ENCODE measurements around the gene KPNA2. TPM values are rescaled to one million over a fixed set of nuclear protein-coding genes. Genes with fewer than 3 reads are reported as not detected.
"Not testable (repeated sequence)": the region's sequence is repeated elsewhere in the genome, so short reads cannot be mapped to it uniquely, and the experiment has no call there.

KPNA2 gene
- total RNA-seq, 1 experiment from 2014 or later: 211 TPM

DNA sequence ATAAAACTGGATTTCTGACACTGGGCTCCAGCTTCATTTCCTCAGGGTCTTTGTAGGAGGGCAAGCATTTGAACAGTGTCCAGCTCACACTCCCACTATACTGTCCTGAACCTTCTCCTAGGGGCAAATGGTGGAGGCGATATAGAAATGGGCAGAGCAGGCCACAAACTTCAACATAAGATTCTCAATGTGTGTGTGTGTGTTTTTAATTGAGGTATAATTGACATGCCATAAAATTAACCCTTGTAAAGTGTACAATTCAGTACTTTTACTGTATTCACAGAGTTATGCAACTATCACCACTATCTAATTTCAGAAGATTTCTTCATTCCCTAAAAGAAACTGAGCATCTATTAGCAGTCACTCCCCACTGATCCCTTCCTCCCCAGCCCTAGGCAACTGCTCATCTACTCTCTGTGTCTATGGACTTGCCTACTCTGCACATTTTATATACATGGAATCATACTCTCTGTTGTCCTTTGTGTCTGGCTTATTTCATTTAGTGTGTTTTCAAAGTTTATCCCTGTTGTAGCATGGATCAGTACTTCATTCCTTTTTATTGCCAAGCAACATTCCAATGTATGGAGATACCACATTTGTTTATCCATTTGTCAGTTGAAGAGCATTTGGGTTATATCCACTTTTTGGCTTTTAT is 40.5 kb downstream of the KPNA2 start:
- H3K36me3 ChIP-seq, H3K4me3 ChIP-seq, H3K27me3 ChIP-seq, H3K9me3 ChIP-seq: not testable (repeated sequence)
- peak; percentile 53 for DNase-seq

DNA sequence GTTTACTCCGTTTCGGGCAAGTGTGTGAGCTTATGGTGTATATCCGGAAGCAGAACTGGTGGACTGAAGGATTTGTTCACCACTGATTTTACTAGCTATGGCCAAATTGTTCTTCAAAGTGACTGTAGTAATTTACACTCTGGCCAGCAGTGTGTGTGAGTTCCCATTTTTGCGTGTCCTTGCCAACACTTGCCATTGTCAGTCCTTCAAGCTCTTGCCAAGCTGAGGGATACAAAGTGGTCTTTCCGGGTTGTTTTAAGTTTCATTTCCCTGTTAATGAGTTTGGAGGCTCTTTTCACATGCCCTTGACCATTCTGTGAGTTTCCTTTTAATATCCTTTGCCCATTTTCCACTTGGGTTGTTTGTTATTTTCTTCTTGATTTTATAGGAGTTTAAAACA is 42.0 kb downstream of the KPNA2 start:
- H3K27me3 ChIP-seq, H3K36me3 ChIP-seq, DNase-seq, H3K9me3 ChIP-seq, H3K4me3 ChIP-seq: not testable (repeated sequence)

GRCh38 chr17:68080411-68081150 is 45.0 kb downstream of the KPNA2 start:
- DNase-seq: no peak
- no peak overlapping the region for H3K4me3 ChIP-seq
- H3K36me3 ChIP-seq: no peaks in the 10 kb centered on the region
- H3K27me3 ChIP-seq: no peaks in the 10 kb centered on the region
- H3K9me3 ChIP-seq: no peaks in the 10 kb centered on the region; the same call in 1 of the 2 replicates

GRCh38 chr17:68081305-68082265 is 46.0 kb downstream of the KPNA2 start:
- not testable (repeated sequence) for H3K36me3 ChIP-seq, H3K27me3 ChIP-seq, H3K4me3 ChIP-seq, H3K9me3 ChIP-seq, DNase-seq

DNA sequence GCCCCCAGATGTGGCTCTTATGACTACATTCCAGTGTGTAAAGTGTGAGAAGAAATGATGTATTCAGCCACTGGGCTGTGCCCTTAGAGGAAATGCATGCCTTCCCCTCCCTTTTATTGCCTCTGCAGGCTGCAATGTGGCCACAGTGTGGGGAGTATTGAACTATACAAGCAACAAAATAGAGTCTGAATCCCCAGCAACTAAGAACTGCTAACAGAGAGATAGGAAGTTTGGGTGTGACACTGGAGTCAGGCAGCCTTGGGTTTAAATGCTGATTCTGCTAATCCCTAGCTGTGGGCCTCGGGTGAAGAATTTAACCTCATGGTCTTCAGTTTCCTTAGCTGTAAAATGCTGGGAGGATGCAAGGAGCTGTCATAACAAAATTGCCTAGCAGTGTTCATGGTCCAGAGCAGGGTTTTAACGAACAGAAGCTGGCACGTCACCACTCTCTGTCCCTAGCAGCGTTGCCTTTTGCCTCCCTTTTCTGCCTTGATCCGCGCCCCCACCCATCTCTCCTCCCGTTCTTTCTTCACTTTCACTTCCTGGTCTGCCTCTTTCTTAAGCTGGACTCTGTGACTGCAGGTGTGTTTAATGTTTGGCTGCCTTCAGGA is 50.3 kb downstream of the KPNA2 start:
- H3K9me3 ChIP-seq: no peaks in the 10 kb centered on the region; the same call in 1 of the 2 replicates

DNA sequence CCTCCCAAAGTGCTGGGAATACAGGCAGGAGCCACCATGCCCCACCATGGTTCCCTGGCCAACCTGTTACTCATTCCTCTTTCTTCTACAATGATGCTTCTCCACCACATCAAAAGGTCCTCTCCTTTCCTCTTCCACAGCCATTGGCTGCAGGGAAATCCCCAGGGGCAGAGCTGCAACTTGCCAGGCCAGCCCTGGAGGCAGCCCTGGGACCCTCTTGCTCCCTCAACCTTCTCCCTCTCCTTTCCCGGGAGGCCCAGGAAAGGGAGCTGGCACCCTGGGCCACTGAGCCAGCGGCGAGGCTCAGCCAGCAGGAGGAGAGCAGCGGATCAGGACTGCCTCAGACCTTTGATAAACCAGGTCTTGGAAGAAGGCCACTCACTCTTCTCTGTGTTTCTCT is 51.1 kb downstream of the KPNA2 start:
- H3K4me3 ChIP-seq, H3K36me3 ChIP-seq, DNase-seq, H3K27me3 ChIP-seq, H3K9me3 ChIP-seq: not testable (repeated sequence)

More for the DNA sequence above, 50.3 kb downstream of the KPNA2 start:
- H3K27me3 ChIP-seq: no peaks in the 10 kb centered on the region
- DNase-seq: no peak
- no peaks in the 10 kb centered on the region for H3K36me3 ChIP-seq
- H3K4me3 ChIP-seq: no peak overlapping the region

- H3K4me3 ChIP-seq, H3K27me3 ChIP-seq, H3K36me3 ChIP-seq, DNase-seq, H3K9me3 ChIP-seq: not testable (repeated sequence)
Measured at GRCh38 chr17:68087131-68087623, 51.6 kb downstream of the KPNA2 start.

DNA sequence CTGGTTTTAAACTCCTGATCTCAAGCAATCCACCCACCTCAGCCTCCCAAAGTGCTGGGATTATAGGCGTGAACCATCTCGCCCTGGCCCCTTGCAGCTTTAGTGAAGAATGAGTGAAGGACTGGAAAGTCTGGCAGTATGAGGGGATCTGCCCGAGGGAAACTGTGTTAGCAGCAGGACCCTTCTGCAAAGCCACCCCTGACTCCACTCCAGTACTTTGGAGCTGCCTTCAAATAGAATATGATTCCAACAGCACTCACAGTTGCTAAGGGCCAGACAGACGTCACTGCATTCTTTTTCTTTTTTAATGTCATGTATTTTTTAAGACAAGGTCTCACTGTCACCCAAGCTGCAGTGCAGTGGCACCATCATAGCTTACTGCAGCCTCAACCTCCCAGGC is 52.3 kb downstream of the KPNA2 start:
- no peak overlapping the region for H3K4me3 ChIP-seq
- no peaks in the 10 kb centered on the region for H3K27me3 ChIP-seq
- DNase-seq: no peak
- H3K9me3 ChIP-seq: no peaks in the 10 kb centered on the region; the same call in 1 of the 2 replicates
- H3K36me3 ChIP-seq: no peaks in the 10 kb centered on the region

- Histone ChIP-seq H3K9me3 (no peaks in the 10 kb centered on the region; the same call in 1 of the 2 replicates), H3K4me3 (no peak overlapping the region), H3K36me3 (no peaks in the 10 kb centered on the region), H3K27me3 (no peaks in the 10 kb centered on the region)
- DNase-seq: no peak
Measured at GRCh38 chr17:68089881-68090280, 54.3 kb downstream of the KPNA2 start.

DNA sequence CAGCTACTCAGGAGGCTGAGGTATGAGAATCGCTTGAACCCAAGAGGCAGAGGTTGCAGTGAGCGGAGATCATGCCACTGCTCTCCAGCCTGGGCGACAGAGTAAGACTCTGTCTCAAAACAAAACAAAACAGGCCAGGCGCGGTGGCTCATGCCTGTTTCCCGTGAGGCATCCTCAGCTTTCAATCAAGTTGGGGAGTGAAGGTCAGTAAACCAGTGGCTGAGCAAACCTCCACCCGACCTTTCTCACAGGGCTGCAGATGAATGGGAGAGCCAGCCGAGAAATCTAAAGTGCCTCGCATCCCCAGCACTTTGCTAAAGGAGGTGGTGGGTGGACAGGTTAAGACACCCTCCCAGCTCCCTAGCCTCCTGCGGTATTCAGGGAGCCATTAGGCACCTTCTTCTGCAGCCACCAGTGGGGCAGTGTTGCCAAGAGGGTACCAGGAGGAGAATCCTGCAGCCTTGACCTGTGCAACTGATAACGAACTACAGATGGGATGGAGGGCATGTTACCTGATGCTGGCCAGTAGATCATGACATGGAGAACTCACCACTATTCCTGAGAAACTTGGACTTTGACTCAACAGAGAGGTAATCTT is 59.0 kb downstream of the KPNA2 start:
- H3K9me3 ChIP-seq: no peaks in the 10 kb centered on the region; the same call in 1 of the 2 replicates
- no peaks in the 10 kb centered on the region for H3K27me3 ChIP-seq
- DNase-seq: no peak
- H3K4me3 ChIP-seq: no peak overlapping the region
- no peaks in the 10 kb centered on the region for H3K36me3 ChIP-seq

DNA sequence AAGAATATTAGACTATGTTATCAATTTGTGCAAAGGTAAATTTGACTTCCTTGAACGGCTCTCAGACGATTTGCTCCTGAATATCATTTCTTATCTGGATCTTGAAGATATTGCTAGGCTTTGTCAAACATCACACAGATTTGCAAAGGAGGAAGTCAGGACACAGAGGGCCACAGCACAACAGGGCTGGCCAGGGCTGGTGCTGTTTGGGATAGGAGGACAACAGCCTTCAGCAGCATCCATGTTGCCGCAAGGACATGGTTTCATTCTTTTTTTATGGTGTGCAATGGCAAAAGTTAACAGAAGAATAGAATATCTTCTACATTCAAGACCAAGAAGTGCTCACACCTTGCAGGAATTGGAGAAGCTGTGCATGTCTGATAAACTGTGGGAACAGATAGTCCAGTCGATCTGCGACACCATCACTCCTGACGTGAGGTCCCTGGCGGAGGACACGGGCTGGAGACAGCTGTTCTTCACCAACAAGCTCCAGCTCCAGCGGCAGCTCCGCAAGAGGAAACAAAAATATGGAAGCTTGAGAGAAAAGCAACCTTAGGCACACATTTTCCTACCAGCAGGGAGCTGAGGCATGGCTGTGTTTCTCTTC is 59.8 kb downstream of the KPNA2 start:
- no peaks in the 10 kb centered on the region; the same call in 1 of the 2 replicates for H3K9me3 ChIP-seq
- no peak for DNase-seq
- no peaks in the 10 kb centered on the region for H3K27me3 ChIP-seq
- no peaks in the 10 kb centered on the region for H3K36me3 ChIP-seq
- no peak overlapping the region for H3K4me3 ChIP-seq

DNA sequence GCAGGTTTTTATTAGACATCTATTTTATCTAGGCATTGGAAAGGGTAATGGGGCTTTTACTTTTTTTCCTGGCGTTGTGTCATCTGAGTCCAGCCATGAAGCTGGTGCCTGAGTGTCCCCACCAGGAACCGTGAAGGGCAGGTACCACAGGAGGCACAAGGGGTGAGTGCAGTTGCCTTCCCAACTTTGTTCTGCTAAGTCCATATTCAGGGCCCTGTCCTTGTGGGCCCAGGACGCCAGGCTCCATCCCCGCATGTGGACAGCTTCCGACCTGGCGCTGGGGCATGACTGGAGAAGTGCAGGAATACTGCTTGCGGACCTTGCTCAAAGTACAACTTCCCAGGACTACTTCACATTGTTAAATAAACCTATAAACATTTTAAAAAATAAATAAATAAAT is 60.6 kb downstream of the KPNA2 start:
- DNase-seq: no peak
- H3K4me3 ChIP-seq: no peak overlapping the region
- no peaks in the 10 kb centered on the region for H3K36me3 ChIP-seq
- H3K27me3 ChIP-seq: no peaks in the 10 kb centered on the region
- H3K9me3 ChIP-seq: no peaks in the 10 kb centered on the region; the same call in 1 of the 2 replicates

Other genes with a start within 250 kb of the KPNA2 start
- 9.2 and 17.2 TPM in 2 replicates for gene BPTF, start 210.2 kb upstream of the KPNA2 start, total RNA-seq (2014; rRNA removed; shearing (Covaris generic); ENCODE audit: low replicate concordance)
- 5.2 and 21.1 TPM in 2 replicates for gene C17orf58, start 39.3 kb upstream of the KPNA2 start, total RNA-seq (2014; rRNA removed; shearing (Covaris generic); ENCODE audit: low replicate concordance)
- 174 and 187 TPM in 2 replicates for gene AMZ2, start 212.3 kb downstream of the KPNA2 start, total RNA-seq (2014; rRNA removed; shearing (Covaris generic); ENCODE audit: low replicate concordance)